ENCODE data around the gene BAIAP2L2.
A peak's percentile ranks its signal among the peaks of the same experiment; 100 is the strongest.

The BAIAP2L2 gene

DNA sequence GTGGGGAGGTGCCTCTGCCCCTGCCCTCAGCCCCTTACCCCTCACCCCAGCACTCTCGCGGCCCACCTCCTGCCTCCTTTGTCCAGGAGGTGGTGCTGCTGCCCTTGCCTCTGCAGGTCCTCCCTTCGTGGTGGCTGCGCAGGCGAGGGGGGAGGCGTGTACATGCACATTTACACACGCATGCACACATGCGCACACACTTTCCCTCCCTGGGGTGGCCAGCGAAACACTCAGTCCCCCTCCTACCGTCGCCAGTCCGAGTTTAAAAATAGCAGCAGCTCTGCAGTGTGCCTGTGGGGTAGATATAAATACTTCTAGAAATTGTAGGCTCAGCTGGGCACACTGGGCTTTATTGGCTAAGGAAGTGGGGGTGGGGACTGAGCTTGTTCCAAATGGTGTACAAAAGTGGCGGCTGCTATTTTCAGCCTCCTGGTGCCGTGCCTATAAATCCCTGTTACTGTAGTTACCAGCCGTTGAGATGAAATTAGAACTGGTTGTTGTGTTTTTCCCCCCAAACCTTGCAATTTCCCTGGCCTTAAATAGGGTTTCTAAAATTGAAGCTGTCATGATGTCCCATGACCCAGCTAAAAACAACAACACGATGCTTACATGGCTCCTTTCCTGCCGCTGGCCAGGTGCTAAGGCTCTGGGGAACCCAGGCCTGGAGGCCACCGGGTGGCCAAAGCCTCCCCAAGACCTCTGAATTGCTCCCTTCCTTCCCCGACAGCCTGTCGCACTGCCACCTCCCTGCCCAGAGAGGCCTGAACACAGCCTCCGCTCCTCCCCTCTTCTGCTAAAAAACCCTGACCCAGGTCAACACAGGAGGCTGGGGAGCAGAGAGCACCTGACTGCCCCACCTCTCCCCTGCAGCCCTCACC is 40.9 kb downstream of the BAIAP2L2 start:
- TF ChIP-seq CTCF (IDR thresholded peaks at IDR 0.05; ENCODE audit: borderline replicate concordance, insufficient read depth, low read depth, low read length): 0 out of 2 replicates have a peak, but pooled peaks have one; percentile 10
- H3K4me3 ChIP-seq (ENCODE audit: low read depth, low read length): no peak overlapping the region

- no peak overlapping the region for H3K4me3 ChIP-seq (ENCODE audit: low read depth, low read length)
- TF ChIP-seq CTCF (IDR thresholded peaks at IDR 0.05; ENCODE audit: borderline replicate concordance, insufficient read depth, low read depth, low read length): no peak
These were observed 41.7 kb downstream of the BAIAP2L2 start for GRCh38 chr22:38068641-38069371.

- no peak overlapping the region for H3K4me3 ChIP-seq (ENCODE audit: low read depth, low read length)
- no peak for TF ChIP-seq CTCF (IDR thresholded peaks at IDR 0.05; ENCODE audit: borderline replicate concordance, insufficient read depth, low read depth, low read length)
These were observed 42.6 kb downstream of the BAIAP2L2 start for GRCh38 chr22:38067761-38068360.

- no peak for TF ChIP-seq CTCF (IDR thresholded peaks at IDR 0.05; ENCODE audit: borderline replicate concordance, insufficient read depth, low read depth, low read length)
- H3K4me3 ChIP-seq (ENCODE audit: low read depth, low read length): no peak overlapping the region
These were observed 43.5 kb downstream of the BAIAP2L2 start for GRCh38 chr22:38067028-38067415.

DNA sequence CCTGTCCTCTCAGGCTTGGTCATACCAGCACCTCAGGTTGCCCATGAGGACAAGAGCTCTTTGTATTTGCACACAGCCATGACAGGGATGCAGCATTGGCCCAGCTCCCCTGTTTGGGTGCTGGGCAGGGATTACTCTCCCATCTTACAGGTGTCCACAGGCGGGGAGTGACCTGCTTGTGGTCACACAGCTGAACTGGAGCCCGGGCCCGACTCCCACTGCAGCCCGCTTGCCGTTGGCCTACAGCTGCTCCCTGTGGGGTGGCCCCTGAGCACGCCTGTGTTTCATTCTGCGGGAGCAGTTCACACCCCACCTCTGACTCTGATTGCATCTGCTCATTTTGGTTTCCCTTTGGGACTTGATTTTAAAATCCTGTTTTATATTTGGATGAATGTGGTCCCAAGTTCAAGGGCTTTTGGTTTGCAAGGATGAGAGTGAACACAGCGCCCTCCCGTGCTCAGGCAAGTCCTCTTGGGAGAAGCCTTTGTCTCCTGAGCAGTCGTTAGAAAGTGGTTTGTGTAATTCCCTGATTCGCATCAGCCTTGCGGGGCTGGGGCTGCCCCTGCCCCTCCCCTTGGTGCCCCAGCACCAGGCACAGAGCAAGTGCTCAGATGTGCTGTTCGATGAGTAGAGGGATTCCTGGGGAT is 44.0 kb downstream of the BAIAP2L2 start:
- TF ChIP-seq CTCF (IDR thresholded peaks at IDR 0.05; ENCODE audit: borderline replicate concordance, insufficient read depth, low read depth, low read length): no peak

DNA sequence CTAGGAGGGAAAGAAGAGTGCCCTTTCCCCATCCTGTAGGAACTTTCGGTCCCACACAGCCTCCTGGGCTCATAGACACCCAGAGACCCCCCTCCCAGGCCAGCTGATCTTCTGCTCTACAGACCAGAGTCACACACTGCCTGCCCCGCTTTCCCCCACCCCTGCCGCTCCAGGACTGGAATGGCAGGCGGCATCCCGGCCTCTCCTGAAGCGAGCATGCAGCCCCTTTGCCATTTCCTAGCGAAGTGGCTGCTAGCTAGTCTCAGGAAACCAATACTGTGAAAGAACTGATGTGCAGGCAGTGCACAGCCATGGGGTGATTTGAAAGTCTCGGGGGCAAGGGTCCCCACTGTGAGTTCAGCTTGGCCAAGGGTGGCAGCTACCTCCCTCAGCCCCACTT is 44.9 kb downstream of the BAIAP2L2 start:
- TF ChIP-seq CTCF (IDR thresholded peaks at IDR 0.05; ENCODE audit: borderline replicate concordance, insufficient read depth, low read depth, low read length): no peak
- no peak overlapping the region for H3K4me3 ChIP-seq (ENCODE audit: low read depth, low read length)

More for the DNA sequence above, 44.0 kb downstream of the BAIAP2L2 start:
- no peak overlapping the region for H3K4me3 ChIP-seq (ENCODE audit: low read depth, low read length)

All from GM12875 (cell line).